Measurements from ENCODE around the gene PDE4A.

GRCh38 chr19:10408511-10409283 is 11.6 kb upstream of the PDE4A start:
- no peak for TF ChIP-seq CTCF (IDR thresholded peaks at IDR 0.05)
- no peak for TF ChIP-seq POLR2A (IDR thresholded peaks at IDR 0.05)
- TF ChIP-seq EP300 (IDR thresholded peaks at IDR 0.05), result no peak

Measured in ovary (tissue), 3 donors.